ENCODE data around the gene CARS2.
A peak's percentile ranks its signal among the peaks of the same experiment; 100 is the strongest.

The CARS2 gene

GRCh38 chr13:110684388-110685056 lies 21.4 kb downstream of the CARS2 start (continued):
- TF ChIP-seq ZNF561 (tag by site-specific recombination; IDR thresholded peaks at IDR 0.05; ENCODE audit: borderline replicate concordance) (no peak), ZNF639 (tag by site-specific recombination; IDR thresholded peaks at IDR 0.05) (no peak), ZNF549 (tag by site-specific recombination; IDR thresholded peaks at IDR 0.05) (no peak)

- H3K4me1 ChIP-seq (ENCODE audit: control insufficient read depth, insufficient read depth, low read length): no peaks in the 10 kb centered on the region
- ChIA-PET CTCF (interaction anchor here (0.6 to 1.3 kb wide), 4 partner anchors 134 to 229 kb away, joined by 3 to 5 read pairs (median 4); no protein-coding TSS in a partner anchor), POLR2A (interaction anchor here (1.6 kb wide), 1 partner anchor 31 kb away, joined by 7 read pairs; no protein-coding TSS in a partner anchor)
- no peaks in the 10 kb centered on the region for H3K9me3 ChIP-seq (ENCODE audit: control insufficient read depth, insufficient read depth, low read depth, low read length)
- no peak overlapping the region for H3K4me3 ChIP-seq (ENCODE audit: low read depth, low read length)
- H3K27ac ChIP-seq (ENCODE audit: extremely low read depth, low read depth, low read length): no peak overlapping the region
- TF ChIP-seq ZNF555 (tag by site-specific recombination; conservative IDR thresholded peaks at IDR 0.05) (no peak), ZNF426 (tag by site-specific recombination; IDR thresholded peaks at IDR 0.05) (no peak), ZXDB (tag by site-specific recombination; IDR thresholded peaks at IDR 0.05) (no peak), ZNF391 (tag by site-specific recombination; IDR thresholded peaks at IDR 0.05; ENCODE audit: borderline replicate concordance, low read depth) (no peak), WT1 (tag by site-specific recombination; IDR thresholded peaks at IDR 0.05) (no peak), ZNF146 (tag by site-specific recombination; IDR thresholded peaks at IDR 0.05) (no peak), ZNF24 (tag by site-specific recombination; IDR thresholded peaks at IDR 0.05) (no peak), ZNF514 (tag by site-specific recombination; IDR thresholded peaks at IDR 0.05) (no peak), ZNF423 (tag by site-specific recombination; IDR thresholded peaks at IDR 0.05) (no peak), ZNF629 (tag by site-specific recombination; IDR thresholded peaks at IDR 0.05) (no peak), ZNF510 (tag by site-specific recombination; IDR thresholded peaks at IDR 0.05; ENCODE audit: insufficient replicate concordance) (no peak), KLF1 (tag by site-specific recombination; IDR thresholded peaks at IDR 0.05) (no peak), ZNF449 (tag by site-specific recombination; IDR thresholded peaks at IDR 0.05) (no peak), ZNF157 (tag by site-specific recombination; IDR thresholded peaks at IDR 0.05) (no peak), ZFP37 (tag by site-specific recombination; IDR thresholded peaks at IDR 0.05) (no peak), ZNF830 (tag by site-specific recombination; IDR thresholded peaks at IDR 0.05; ENCODE audit: low read depth) (no peak), ZNF394 (tag by site-specific recombination; IDR thresholded peaks at IDR 0.05; ENCODE audit: borderline replicate concordance) (no peak)
- H3K36me3 ChIP-seq (ENCODE audit: control insufficient read depth in 2 of 2, insufficient read depth in 1 of 2, low read length in 2 of 2): peaks cover 10 to 73% of the 10 kb centered on the region in 2 experiments; a peak in 2 of 3 replicates
These were observed 22.0 kb downstream of the CARS2 start for GRCh38 chr13:110683921-110684320.

- no peaks in the 10 kb centered on the region for H3K9me3 ChIP-seq (ENCODE audit: control insufficient read depth, insufficient read depth, low read depth, low read length)
- H3K4me3 ChIP-seq (ENCODE audit: low read depth, low read length): no peak overlapping the region
- peaks cover 10 to 79% of the 10 kb centered on the region in 2 experiments; a peak in 2 of 3 replicates for H3K36me3 ChIP-seq (ENCODE audit: control insufficient read depth in 2 of 2, insufficient read depth in 1 of 2, low read length in 2 of 2)
- no peak overlapping the region for H3K27ac ChIP-seq (ENCODE audit: extremely low read depth, low read depth, low read length)
- CTCF ChIA-PET: interaction anchor here (0.6 to 1.1 kb wide), 5 partner anchors 135 to 232 kb away, joined by 3 to 5 read pairs (median 4); no protein-coding TSS in a partner anchor
- no peaks in the 10 kb centered on the region for H3K4me1 ChIP-seq (ENCODE audit: control insufficient read depth, insufficient read depth, low read length)
- POLR2A ChIA-PET: interaction anchor here (0.5 to 1.6 kb wide), 2 partner anchors 32 to 54 kb away, joined by 3 to 7 read pairs; no protein-coding TSS in a partner anchor
- TF ChIP-seq ZNF426 (tag by site-specific recombination; IDR thresholded peaks at IDR 0.05): no peak
- peak; percentile 83 for TF ChIP-seq ZNF121 (tag by site-specific recombination; IDR thresholded peaks at IDR 0.05)
- no peak for TF ChIP-seq HIC1 (tag by site-specific recombination; IDR thresholded peaks at IDR 0.05)
- peak; percentile 26; the same call in 1 of the 2 replicates for TF ChIP-seq ZNF654 (tag by site-specific recombination; IDR thresholded peaks at IDR 0.05; ENCODE audit: low read depth)
These were observed 22.6 kb downstream of the CARS2 start for GRCh38 chr13:110683203-110683883.

Measured in HEK293 (cell line).